Suprapubic skin (tissue), 4 donors: ENCODE results near the gene HCFC1R1. TPM values are rescaled to one million over a fixed set of nuclear protein-coding genes. Genes with fewer than 3 reads are reported as not detected.

Source experiments
- DNase-seq, 2 donors: peaks; one replicate each; pipeline ENCODE4 v3.0.0-alpha.2; 2019; ENCODE audit warnings: low spot score in 2 of 2
- H3K27ac ChIP-seq: fragments of 200-600 bp; sonication (generic); one replicate; pipeline ENCODE4 v1.5.1; 2019
- H3K27me3 ChIP-seq: fragments of 200-600 bp; sonication (generic); one replicate; pipeline ENCODE4 v1.5.1; 2019
- H3K36me3 ChIP-seq: fragments of 200-600 bp; sonication (generic); one replicate; pipeline ENCODE4 v1.5.1; 2019
- H3K4me1 ChIP-seq: fragments of 200-600 bp; sonication (generic); one replicate; pipeline ENCODE4 v1.5.1; 2019
- H3K4me3 ChIP-seq: fragments of 200-600 bp; sonication (generic); one replicate; pipeline ENCODE4 v1.5.1; 2019; ENCODE audit warnings: mild to moderate bottlenecking
- H3K9me3 ChIP-seq: fragments of 200-600 bp; sonication (generic); one replicate; pipeline ENCODE4 v1.5.1; 2019
- EP300 ChIP-seq: sonication (generic); formaldehyde crosslinking; IDR thresholded peaks from one replicate; pipeline ENCODE4 v1.6.1; 2017; ENCODE audit warnings: antibody characterized with exemption
- POLR2A ChIP-seq, 2 donors: fragments of 450-650 bp; IDR thresholded peaks; one replicate each; pipeline ENCODE4 v1.6.1; 2017; ENCODE audit warnings: antibody characterized with exemption in 2 of 2, mild to moderate bottlenecking in 2 of 2, moderate library complexity in 2 of 2
- POLR2AphosphoS5 ChIP-seq, 3 donors: sonication (generic); formaldehyde crosslinking; IDR thresholded peaks; one replicate each; pipeline ENCODE4 v1.6.1; 2017; ENCODE audit warnings: antibody characterized with exemption in 3 of 3
- WGBS: methylation state at CpG from one replicate; pipeline ENCODE4 v1.1.5; 2018; 5-methylcytosine and 5-hydroxymethylcytosine counted together
- total RNA-seq, 4 donors: library from RNA; depleted of rRNA; stranded (reverse); fragments of >200 nt; gene quantifications; one replicate each; pipeline ENCODE4 v1.1.0, GENCODE V29; 2016
- TF ChIP-seq, protein P1 (sequence below), 2 donors: fragments of 200-600 bp in 1 of 2; fragments of 450-650 bp in 1 of 2; sonication (generic) in 1 of 2; IDR thresholded peaks; one replicate each; pipeline ENCODE4 v1.5.1; 2016 to 2019; ENCODE audit warnings: antibody characterized with exemption in 2 of 2, mild to moderate bottlenecking in 1 of 2, moderate library complexity in 1 of 2

HCFC1R1 gene
- total RNA-seq, 4 donors from 2014 or later: 32.6 to 65.4 (median 51.5) TPM

DNA sequence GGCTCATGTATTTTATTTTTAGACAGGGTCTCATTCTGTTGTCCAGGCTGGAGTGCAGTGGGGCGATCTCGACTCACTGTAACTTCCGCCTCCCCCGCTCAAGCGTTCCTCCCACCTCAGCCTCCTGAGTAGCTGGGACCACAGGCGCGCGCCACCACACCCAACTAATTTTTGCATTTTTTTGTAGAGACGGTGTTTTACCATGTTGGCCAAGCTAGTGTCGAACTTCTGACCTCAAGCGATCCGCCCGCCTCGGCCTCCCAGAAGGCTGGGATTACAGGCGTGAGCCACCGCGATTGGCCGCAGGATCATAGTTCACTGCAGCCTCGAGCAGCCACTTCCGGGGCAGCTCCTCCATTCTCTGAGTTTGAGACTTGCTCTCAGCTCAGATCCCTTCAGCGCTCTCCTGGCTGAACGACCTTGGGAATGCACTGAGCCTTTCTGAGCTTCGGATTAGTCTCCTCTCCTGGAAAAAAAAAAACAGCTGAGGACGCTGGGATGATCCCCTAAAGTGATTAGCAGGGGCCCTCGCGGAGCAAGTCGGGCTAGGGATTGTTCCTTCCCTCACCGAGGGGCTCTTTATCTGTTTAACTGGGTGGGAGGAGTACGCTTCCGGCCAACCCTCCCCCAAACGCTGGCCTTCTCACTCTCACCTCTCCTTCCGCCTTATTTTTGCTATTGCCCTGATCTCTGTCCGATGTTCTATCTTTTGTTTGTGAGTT, 42.4 kb downstream of the HCFC1R1 start:
- no peak for DNase-seq
- Histone ChIP-seq H3K9me3 (no peaks in the 10 kb centered on the region), H3K4me3 (peak overlapping the region; percentile 80), H3K27me3 (peaks cover 7% of the 10 kb centered on the region), H3K36me3 (no peaks in the 10 kb centered on the region), H3K4me1 (peaks cover 39% of the 10 kb centered on the region), H3K27ac (no peak overlapping the region)
- TF ChIP-seq, protein P1, sequence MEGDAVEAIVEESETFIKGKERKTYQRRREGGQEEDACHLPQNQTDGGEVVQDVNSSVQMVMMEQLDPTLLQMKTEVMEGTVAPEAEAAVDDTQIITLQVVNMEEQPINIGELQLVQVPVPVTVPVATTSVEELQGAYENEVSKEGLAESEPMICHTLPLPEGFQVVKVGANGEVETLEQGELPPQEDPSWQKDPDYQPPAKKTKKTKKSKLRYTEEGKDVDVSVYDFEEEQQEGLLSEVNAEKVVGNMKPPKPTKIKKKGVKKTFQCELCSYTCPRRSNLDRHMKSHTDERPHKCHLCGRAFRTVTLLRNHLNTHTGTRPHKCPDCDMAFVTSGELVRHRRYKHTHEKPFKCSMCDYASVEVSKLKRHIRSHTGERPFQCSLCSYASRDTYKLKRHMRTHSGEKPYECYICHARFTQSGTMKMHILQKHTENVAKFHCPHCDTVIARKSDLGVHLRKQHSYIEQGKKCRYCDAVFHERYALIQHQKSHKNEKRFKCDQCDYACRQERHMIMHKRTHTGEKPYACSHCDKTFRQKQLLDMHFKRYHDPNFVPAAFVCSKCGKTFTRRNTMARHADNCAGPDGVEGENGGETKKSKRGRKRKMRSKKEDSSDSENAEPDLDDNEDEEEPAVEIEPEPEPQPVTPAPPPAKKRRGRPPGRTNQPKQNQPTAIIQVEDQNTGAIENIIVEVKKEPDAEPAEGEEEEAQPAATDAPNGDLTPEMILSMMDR (IDR thresholded peaks at IDR 0.05): no peak
- TF ChIP-seq POLR2A (IDR thresholded peaks at IDR 0.05) (no peak), POLR2AphosphoS5 (IDR thresholded peaks at IDR 0.05) (no peak), EP300 (no peak)
- WGBS: 67% methylated on average over 31 of the region's 33 CpGs

DNA sequence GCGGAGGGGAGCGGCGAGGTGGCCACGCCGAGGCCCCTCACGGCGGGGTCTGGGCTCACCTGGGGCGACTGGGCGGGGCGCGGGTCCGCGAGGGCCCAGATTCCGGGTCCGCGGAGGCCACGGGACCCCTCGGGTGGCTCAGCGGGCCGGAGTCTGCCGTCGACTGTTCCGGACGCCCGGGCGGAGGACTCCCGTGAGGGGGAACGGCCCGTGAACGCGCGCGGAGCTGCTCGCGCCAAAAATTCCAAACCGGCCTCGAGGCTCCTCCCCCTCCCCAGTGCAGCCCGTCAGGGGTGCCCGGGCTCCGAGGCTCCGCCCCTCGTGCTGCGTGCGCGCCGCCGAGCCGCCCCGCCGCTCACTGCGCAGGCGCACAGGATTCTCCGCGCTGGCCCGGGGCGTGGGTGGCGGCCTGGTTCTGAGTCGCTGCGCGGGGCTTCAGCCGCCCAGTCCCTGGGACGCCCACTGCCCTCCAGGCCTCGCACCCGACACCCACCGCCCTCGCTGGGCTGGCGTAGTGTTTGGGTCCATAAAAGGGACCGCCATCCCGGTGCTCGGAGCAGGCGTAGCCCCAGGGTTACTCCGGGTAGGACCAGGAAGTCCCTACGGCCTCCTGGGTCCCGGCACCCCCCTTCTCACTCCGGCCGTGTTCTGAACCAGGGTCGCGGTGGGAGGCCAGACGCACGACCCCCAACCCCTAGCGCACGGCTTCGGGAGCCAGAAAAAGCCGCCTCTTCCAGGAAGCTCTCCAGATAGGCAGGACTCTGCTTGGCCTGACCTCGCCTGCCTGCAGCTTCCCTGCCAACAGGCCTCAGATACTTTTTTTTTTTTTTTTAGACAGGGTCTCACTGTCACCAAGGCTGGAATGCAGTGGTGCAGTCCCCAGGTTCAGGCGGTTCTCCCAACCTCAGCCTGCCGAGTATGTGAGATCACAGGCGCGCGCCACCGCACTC, 43.2 kb downstream of the HCFC1R1 start, which contains the start of gene PKMYT1:
Gene PKMYT1, minus strand, starts transcription at position 220 of the 950 bp plus-strand sequence. CDS start 789 bp downstream, outside the sequence.
- peaks cover 31% of the 10 kb centered on the region for H3K4me1 ChIP-seq
- peak within 1 kb of the TSS; percentile 80 for H3K4me3 ChIP-seq
- no peaks in the 10 kb centered on the region for H3K9me3 ChIP-seq
- peak; percentile 90 to 93 for DNase-seq
- H3K36me3 ChIP-seq: no peaks in the 10 kb centered on the region
- WGBS: 39% methylated on average over 13 of the region's 91 CpGs
- TF ChIP-seq POLR2AphosphoS5 (IDR thresholded peaks at IDR 0.05) (peak in 2 of 3 donors; percentile 36 to 58), POLR2A (IDR thresholded peaks at IDR 0.05) (peak in 1 of 2 donors; percentile 71), EP300 (no peak)
- TF ChIP-seq, protein P1 (IDR thresholded peaks at IDR 0.05): no peak
- peak within 1 kb of the TSS; percentile 80 for H3K27ac ChIP-seq
- H3K27me3 ChIP-seq: peaks cover 7% of the 10 kb centered on the region

DNA sequence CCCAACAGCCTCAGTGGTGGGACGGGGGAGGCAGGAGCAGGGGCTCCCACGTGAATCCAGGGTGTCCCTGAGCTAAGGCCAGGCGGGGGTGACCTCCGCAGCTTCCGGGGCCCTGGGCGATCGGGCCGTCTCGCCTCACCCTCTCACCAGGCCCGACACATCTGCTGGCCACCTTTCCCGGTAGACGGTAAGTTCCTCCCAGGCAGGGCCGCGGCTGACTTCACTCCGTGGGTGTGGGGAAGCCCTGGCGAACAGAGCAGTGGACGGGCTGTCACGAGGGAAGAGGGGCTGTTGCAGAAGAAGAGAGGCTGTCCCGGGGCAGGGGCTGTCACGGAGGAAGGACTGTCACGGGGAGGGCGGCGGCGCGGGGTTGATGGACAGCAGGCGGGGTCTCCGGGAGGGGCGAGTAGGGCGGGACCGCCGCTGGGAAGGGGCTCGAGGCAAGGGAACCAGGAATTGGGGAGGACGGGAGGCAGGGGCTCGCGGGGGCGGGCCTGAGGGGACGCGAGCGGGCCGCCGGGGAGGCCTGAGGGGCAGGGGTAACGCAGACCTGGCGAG, 44.0 kb downstream of the HCFC1R1 start:
- Histone ChIP-seq H3K4me3 (peak overlapping the region; percentile 80), H3K27ac (no peak overlapping the region), H3K27me3 (peaks cover 7% of the 10 kb centered on the region), H3K9me3 (no peaks in the 10 kb centered on the region), H3K36me3 (no peaks in the 10 kb centered on the region), H3K4me1 (peaks cover 28% of the 10 kb centered on the region)
- WGBS: 1% methylated on average over 16 of the region's 43 CpGs
- TF ChIP-seq EP300 (no peak), POLR2A (IDR thresholded peaks at IDR 0.05) (no peak), POLR2AphosphoS5 (IDR thresholded peaks at IDR 0.05) (no peak)
- TF ChIP-seq, protein P1 (IDR thresholded peaks at IDR 0.05): no peak
- no peak for DNase-seq

DNA sequence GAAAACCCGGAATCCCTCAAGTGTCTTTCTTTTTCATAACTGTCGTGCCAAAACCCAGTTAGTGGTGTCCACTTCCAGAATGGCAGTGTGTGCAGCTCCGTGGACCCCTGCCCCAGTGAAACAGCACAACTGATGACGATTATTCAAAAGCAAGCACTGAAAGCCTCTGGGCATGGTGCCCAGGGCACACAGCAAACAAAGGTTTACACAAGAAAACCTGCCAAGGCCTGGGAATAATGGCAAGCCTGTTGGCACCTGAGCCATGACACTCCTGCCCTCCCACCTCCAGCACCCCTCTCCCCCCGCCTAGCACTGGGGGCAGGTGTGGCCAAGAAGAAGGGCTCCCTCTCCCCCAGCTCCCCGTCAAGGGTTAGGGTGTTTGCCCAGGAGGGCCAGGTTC, 46.3 kb downstream of the HCFC1R1 start:
- WGBS: 70% methylated on average over 5 of the region's 6 CpGs
- H3K27me3 ChIP-seq: peaks cover 7% of the 10 kb centered on the region
- TF ChIP-seq POLR2A (IDR thresholded peaks at IDR 0.05) (no peak), POLR2AphosphoS5 (IDR thresholded peaks at IDR 0.05) (no peak)
- TF ChIP-seq, protein P1 (IDR thresholded peaks at IDR 0.05): no peak
- peaks cover 16% of the 10 kb centered on the region for H3K4me1 ChIP-seq
- DNase-seq: no peak
- no peaks in the 10 kb centered on the region for H3K36me3 ChIP-seq
- no peak overlapping the region for H3K27ac ChIP-seq
- H3K4me3 ChIP-seq: no peak overlapping the region
- no peaks in the 10 kb centered on the region for H3K9me3 ChIP-seq
